GM19395 (cell line): ENCODE data around the gene RPS8.
"Not testable (repeated sequence)": the region's sequence is repeated elsewhere in the genome, so short reads cannot be mapped to it uniquely, and the experiment has no call there.

Source experiments
- ATAC-seq: cut with Tn5 transposase; IDR thresholded peaks from one replicate; pipeline ENCODE4 v1.9.1; 2021; ENCODE audit warnings: mild to moderate bottlenecking, moderate library complexity; ENCODE audit not compliant: unreplicated experiment

The RPS8 gene

GRCh38 chr1:44819196-44819607, 43.9 kb downstream of the RPS8 start:
- no peak for ATAC-seq

GRCh38 chr1:44819608-44820327, 44.4 kb downstream of the RPS8 start:
- ATAC-seq, result peak; percentile 92

- ATAC-seq, result peak; percentile 20
Observed at GRCh38 chr1:44820328-44821239, 45.2 kb downstream of the RPS8 start.

GRCh38 chr1:44821240-44821715, 45.9 kb downstream of the RPS8 start:
- ATAC-seq, result no peak

- no peak for ATAC-seq
Observed at GRCh38 chr1:44822131-44822701, 46.9 kb downstream of the RPS8 start.

- ATAC-seq, result no peak
Observed at GRCh38 chr1:44822981-44823451, 47.7 kb downstream of the RPS8 start.

GRCh38 chr1:44824392-44824791, 49.1 kb downstream of the RPS8 start:
- ATAC-seq, result not testable (repeated sequence)

- ATAC-seq, result no peak
Observed at GRCh38 chr1:44826375-44827196, 51.2 kb downstream of the RPS8 start.

GRCh38 chr1:44827197-44828002, 52.1 kb downstream of the RPS8 start:
- ATAC-seq, result no peak

- no peak for ATAC-seq
Observed at GRCh38 chr1:44828003-44828651, 52.8 kb downstream of the RPS8 start.
